Suprapubic skin (tissue), 4 donors: Measurements from ENCODE around the gene CS. TPM values are rescaled to one million over a fixed set of nuclear protein-coding genes. Genes with fewer than 3 reads are reported as not detected.

Experiments used
- DNase-seq, 2 donors: peaks; one replicate each; pipeline ENCODE4 v3.0.0-alpha.2; 2019; ENCODE audit warnings: low spot score in 2 of 2
- H3K27ac ChIP-seq: fragments of 200-600 bp; sonication (generic); one replicate; pipeline ENCODE4 v1.5.1; 2019
- H3K27me3 ChIP-seq: fragments of 200-600 bp; sonication (generic); one replicate; pipeline ENCODE4 v1.5.1; 2019
- H3K36me3 ChIP-seq: fragments of 200-600 bp; sonication (generic); one replicate; pipeline ENCODE4 v1.5.1; 2019
- H3K4me1 ChIP-seq: fragments of 200-600 bp; sonication (generic); one replicate; pipeline ENCODE4 v1.5.1; 2019
- H3K4me3 ChIP-seq: fragments of 200-600 bp; sonication (generic); one replicate; pipeline ENCODE4 v1.5.1; 2019; ENCODE audit warnings: mild to moderate bottlenecking
- H3K9me3 ChIP-seq: fragments of 200-600 bp; sonication (generic); one replicate; pipeline ENCODE4 v1.5.1; 2019
- EP300 ChIP-seq: sonication (generic); formaldehyde crosslinking; IDR thresholded peaks from one replicate; pipeline ENCODE4 v1.6.1; 2017; ENCODE audit warnings: antibody characterized with exemption
- POLR2A ChIP-seq, 2 donors: fragments of 450-650 bp; IDR thresholded peaks; one replicate each; pipeline ENCODE4 v1.6.1; 2017; ENCODE audit warnings: antibody characterized with exemption in 2 of 2, mild to moderate bottlenecking in 2 of 2, moderate library complexity in 2 of 2
- POLR2AphosphoS5 ChIP-seq, 3 donors: sonication (generic); formaldehyde crosslinking; IDR thresholded peaks; one replicate each; pipeline ENCODE4 v1.6.1; 2017; ENCODE audit warnings: antibody characterized with exemption in 3 of 3
- WGBS: methylation state at CpG from one replicate; pipeline ENCODE4 v1.1.5; 2018; 5-methylcytosine and 5-hydroxymethylcytosine counted together
- total RNA-seq, 4 donors: library from RNA; depleted of rRNA; stranded (reverse); fragments of >200 nt; gene quantifications; one replicate each; pipeline ENCODE4 v1.1.0, GENCODE V29; 2016
- TF ChIP-seq, protein P1 (sequence below), 2 donors: fragments of 200-600 bp in 1 of 2; fragments of 450-650 bp in 1 of 2; sonication (generic) in 1 of 2; IDR thresholded peaks; one replicate each; pipeline ENCODE4 v1.5.1; 2016 to 2019; ENCODE audit warnings: antibody characterized with exemption in 2 of 2, mild to moderate bottlenecking in 1 of 2, moderate library complexity in 1 of 2

CS gene
- total RNA-seq, 4 donors from 2014 or later = 176 to 218 (median 179) TPM

DNA sequence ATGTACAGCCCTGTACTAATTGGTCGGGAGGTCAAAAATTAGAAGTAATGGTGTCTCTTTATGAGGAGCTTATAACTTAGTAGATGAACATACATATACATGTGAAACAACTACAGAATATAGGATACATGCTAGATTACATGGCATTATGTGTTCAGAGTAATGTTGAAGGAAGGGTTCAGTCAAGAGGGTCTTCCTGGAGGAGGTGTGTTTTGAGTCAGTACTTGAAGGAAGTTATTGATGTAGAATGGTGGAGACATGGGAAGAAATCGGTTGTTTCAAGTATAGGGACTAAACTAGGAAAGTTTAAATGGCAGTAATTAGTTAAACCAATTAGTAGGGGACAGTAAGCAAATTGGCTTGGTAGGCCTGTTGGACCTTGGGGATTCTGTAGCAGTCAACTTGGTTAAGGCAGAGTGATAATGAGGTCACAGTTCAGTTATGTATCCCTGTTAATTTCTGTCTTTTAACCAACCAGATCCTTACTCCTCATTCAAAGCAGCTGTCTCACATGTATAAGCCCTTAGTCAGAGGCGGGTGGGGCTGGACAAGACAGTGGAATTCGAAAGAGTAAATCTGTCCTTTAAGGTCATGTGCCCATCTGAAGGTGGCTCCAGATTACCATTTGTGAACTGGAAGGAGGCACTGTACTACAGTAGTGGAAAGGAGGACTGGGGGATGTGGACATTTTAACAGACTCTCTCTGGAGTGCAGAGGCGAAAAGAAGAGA is 38.5 kb downstream of the CS start:
- WGBS = 73% methylated on average over 5 of the region's 5 CpGs
- no peak overlapping the region for H3K27ac ChIP-seq
- no peaks in the 10 kb centered on the region for H3K36me3 ChIP-seq
- no peaks in the 10 kb centered on the region for H3K27me3 ChIP-seq
- H3K9me3 ChIP-seq = no peaks in the 10 kb centered on the region
- no peak overlapping the region for H3K4me3 ChIP-seq
- peaks cover 31% of the 10 kb centered on the region for H3K4me1 ChIP-seq
- no peak for TF ChIP-seq POLR2AphosphoS5 (IDR thresholded peaks at IDR 0.05)
- TF ChIP-seq POLR2A (IDR thresholded peaks at IDR 0.05) = no peak
- TF ChIP-seq, protein P1, sequence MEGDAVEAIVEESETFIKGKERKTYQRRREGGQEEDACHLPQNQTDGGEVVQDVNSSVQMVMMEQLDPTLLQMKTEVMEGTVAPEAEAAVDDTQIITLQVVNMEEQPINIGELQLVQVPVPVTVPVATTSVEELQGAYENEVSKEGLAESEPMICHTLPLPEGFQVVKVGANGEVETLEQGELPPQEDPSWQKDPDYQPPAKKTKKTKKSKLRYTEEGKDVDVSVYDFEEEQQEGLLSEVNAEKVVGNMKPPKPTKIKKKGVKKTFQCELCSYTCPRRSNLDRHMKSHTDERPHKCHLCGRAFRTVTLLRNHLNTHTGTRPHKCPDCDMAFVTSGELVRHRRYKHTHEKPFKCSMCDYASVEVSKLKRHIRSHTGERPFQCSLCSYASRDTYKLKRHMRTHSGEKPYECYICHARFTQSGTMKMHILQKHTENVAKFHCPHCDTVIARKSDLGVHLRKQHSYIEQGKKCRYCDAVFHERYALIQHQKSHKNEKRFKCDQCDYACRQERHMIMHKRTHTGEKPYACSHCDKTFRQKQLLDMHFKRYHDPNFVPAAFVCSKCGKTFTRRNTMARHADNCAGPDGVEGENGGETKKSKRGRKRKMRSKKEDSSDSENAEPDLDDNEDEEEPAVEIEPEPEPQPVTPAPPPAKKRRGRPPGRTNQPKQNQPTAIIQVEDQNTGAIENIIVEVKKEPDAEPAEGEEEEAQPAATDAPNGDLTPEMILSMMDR (IDR thresholded peaks at IDR 0.05) = no peak
- no peak for TF ChIP-seq EP300
- no peak for DNase-seq

DNA sequence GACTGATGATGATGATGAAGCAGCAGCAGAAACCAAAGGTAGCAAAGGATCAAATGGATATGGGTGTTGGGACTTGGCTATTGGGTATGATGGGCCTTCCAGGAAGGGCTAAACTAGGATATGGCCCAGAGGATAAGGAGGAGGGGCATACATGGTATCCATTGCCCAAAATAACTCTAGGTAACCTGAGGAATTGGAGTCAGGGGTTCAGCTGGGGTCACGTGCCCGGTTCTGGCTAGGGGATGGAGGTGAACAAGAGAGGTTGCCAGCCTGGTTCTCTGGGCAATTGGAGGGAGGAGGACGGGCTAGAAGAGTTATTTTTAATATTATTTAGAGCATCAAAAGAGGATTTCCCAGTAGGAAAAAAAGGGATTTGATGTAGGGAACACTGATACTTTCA is 39.2 kb downstream of the CS start:
- TF ChIP-seq POLR2AphosphoS5 (IDR thresholded peaks at IDR 0.05) (no peak), EP300 (no peak), POLR2A (IDR thresholded peaks at IDR 0.05) (no peak)
- TF ChIP-seq, protein P1 (IDR thresholded peaks at IDR 0.05) = no peak
- Histone ChIP-seq H3K4me3 (no peak overlapping the region), H3K27ac (no peak overlapping the region), H3K27me3 (no peaks in the 10 kb centered on the region), H3K9me3 (no peaks in the 10 kb centered on the region), H3K36me3 (peaks cover 2% of the 10 kb centered on the region), H3K4me1 (peaks cover 33% of the 10 kb centered on the region)
- WGBS = 88% methylated on average over 3 of the region's 3 CpGs
- DNase-seq = no peak

DNA sequence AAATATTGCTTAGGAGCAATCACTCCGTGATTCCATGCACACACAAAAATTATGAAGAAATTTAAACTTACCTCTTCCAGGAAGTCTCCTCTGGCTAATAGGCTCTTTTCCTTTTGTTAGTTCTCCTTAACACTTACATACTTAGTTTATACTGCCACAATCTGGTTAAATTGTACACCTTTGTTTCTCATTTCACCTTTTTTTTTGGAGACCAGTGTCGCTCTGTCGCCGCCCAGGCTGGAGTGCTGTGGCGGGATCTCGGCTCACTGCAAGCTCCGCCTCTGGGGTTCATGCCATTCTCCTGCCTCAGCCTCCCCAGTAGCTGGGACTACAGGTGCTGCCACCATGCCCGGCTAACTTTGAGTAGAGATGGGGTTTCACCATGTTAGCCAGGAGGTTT is 39.8 kb downstream of the CS start:
- Histone ChIP-seq H3K9me3 (no peaks in the 10 kb centered on the region), H3K27ac (no peak overlapping the region), H3K27me3 (no peaks in the 10 kb centered on the region), H3K36me3 (peaks cover 8% of the 10 kb centered on the region), H3K4me3 (no peak overlapping the region), H3K4me1 (peaks cover 31% of the 10 kb centered on the region)
- WGBS = 97% methylated on average over 8 of the region's 8 CpGs
- DNase-seq = no peak
- TF ChIP-seq POLR2AphosphoS5 (IDR thresholded peaks at IDR 0.05) (no peak), EP300 (no peak)
- TF ChIP-seq, protein P1 (IDR thresholded peaks at IDR 0.05) = no peak

DNA sequence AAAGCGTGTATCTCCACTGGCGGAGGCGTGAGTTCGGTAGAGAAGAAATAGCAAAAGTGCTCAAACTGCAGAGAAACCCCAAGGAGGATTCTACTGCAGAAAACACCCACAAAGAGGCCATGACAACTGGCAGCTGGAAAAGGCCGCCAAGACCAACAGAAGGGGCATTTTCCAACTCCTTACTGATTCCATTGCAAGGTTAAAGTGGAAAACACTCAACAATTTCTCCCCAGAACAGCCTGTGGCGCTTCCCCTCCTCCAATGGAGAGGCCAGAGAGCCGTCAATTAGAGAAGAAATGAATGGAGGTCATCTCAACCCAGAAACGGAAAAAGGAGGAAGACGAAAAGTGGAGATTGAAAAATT is 41.3 kb downstream of the CS start:
- Histone ChIP-seq H3K27ac (peak overlapping the region; percentile 83), H3K36me3 (peaks cover 23% of the 10 kb centered on the region), H3K27me3 (no peaks in the 10 kb centered on the region), H3K9me3 (no peaks in the 10 kb centered on the region), H3K4me1 (peaks cover 31% of the 10 kb centered on the region), H3K4me3 (peak overlapping the region; percentile 79)
- 4% methylated on average over 9 of the region's 9 CpGs for WGBS
- TF ChIP-seq POLR2AphosphoS5 (IDR thresholded peaks at IDR 0.05) (no peak), POLR2A (IDR thresholded peaks at IDR 0.05) (no peak), EP300 (no peak)
- TF ChIP-seq, protein P1 (IDR thresholded peaks at IDR 0.05) = no peak
- DNase-seq = no peak

DNA sequence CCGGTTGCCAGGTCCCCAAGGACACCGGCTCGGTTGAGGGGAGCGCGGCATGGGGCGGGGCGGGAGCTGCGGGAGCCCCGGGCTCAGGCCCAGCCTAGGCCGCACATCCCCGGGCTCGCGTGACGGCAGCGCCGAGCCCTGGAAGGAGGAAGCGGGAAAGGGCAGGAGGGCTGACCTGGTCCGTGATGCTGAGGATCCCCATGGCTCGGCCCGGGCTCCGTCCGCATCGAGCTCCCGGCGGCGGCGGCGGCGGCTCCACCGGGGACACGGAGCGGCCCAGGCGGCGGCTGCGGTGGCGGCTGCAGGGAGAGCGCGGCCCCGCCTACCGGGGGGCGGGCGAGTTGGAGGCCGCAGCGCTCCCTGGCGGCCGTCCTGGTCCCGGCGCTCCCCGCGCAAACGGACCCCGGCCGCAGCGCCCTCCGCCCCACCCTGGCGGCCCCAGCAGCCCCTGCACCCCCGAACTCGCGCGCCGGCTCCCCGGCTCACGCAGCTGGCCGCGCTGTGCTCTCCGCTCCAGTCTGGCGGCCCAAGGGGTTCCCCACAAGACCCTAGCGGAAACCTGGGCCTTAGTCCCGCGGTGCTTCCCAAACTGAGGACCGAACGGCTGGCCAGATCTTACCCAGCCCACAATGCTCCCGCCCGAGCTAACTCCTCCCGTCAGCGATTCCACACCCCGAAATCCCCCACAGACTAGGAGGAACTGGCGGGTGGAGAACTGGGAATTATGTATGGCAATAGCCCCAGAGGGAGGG is 41.9 kb downstream of the CS start, which contains the start of gene ANKRD52:
TSS of gene ANKRD52 (minus strand) at position 317 of the 752 bp plus-strand sequence. CDS start at position 202, 115 bp downstream.
- H3K4me1 ChIP-seq = peaks cover 31% of the 10 kb centered on the region
- H3K4me3 ChIP-seq = peak within 1 kb of the TSS; percentile 79
- no peaks in the 10 kb centered on the region for H3K27me3 ChIP-seq
- DNase-seq = peak in 1 of 2 donors; percentile 83
- WGBS = under 1% methylated on average over 20 of the region's 78 CpGs
- TF ChIP-seq, protein P1 (IDR thresholded peaks at IDR 0.05) = peak; percentile 77 to 90
- TF ChIP-seq EP300 = no peak
- peak in 1 of 3 donors; percentile 51 for TF ChIP-seq POLR2AphosphoS5 (IDR thresholded peaks at IDR 0.05)
- TF ChIP-seq POLR2A (IDR thresholded peaks at IDR 0.05) = peak in 1 of 2 donors; percentile 11
- H3K9me3 ChIP-seq = no peaks in the 10 kb centered on the region
- peak within 1 kb of the TSS; percentile 83 for H3K27ac ChIP-seq
- H3K36me3 ChIP-seq = peaks cover 29% of the 10 kb centered on the region
